ENCODE data around the gene TMBIM6. TPM values are rescaled to one million over a fixed set of nuclear protein-coding genes. Genes with fewer than 3 reads are reported as not detected.

The TMBIM6 gene
- polyA plus RNA-seq, 1 donor from 2014 or later: 710 TPM

GRCh38 chr12:49794021-49794420, 52.7 kb downstream of the TMBIM6 start:
- H3K4me1 Mint-ChIP-seq: no peaks in the 10 kb centered on the region
- no peak overlapping the region for H3K27ac Mint-ChIP-seq
- H3K9me3 Mint-ChIP-seq: no peaks in the 10 kb centered on the region
- H3K4me3 Mint-ChIP-seq: no peak overlapping the region
- H3K36me3 Mint-ChIP-seq: no peaks in the 10 kb centered on the region
- no peaks in the 10 kb centered on the region for H3K27me3 Mint-ChIP-seq

GRCh38 chr12:49794811-49795653, 53.7 kb downstream of the TMBIM6 start:
- H3K36me3 Mint-ChIP-seq: peaks cover under 1% of the 10 kb centered on the region

GRCh38 chr12:49795654-49796105, 54.3 kb downstream of the TMBIM6 start:
- Mint-ChIP-seq H3K9me3 (no peaks in the 10 kb centered on the region), H3K4me1 (no peaks in the 10 kb centered on the region), H3K27me3 (no peaks in the 10 kb centered on the region), H3K4me3 (no peak overlapping the region), H3K36me3 (peaks cover 3% of the 10 kb centered on the region), H3K27ac (peak overlapping the region in 1 of 3 donors; percentile 67)

More at GRCh38 chr12:49794811-49795653, 53.7 kb downstream of the TMBIM6 start:
- no peak overlapping the region for H3K4me3 Mint-ChIP-seq
- H3K4me1 Mint-ChIP-seq: no peaks in the 10 kb centered on the region
- no peaks in the 10 kb centered on the region for H3K9me3 Mint-ChIP-seq
- no peaks in the 10 kb centered on the region for H3K27me3 Mint-ChIP-seq
- H3K27ac Mint-ChIP-seq: no peak overlapping the region

- no peak overlapping the region for H3K4me3 Mint-ChIP-seq
- H3K4me1 Mint-ChIP-seq: no peaks in the 10 kb centered on the region
- no peaks in the 10 kb centered on the region for H3K27me3 Mint-ChIP-seq
- peak overlapping the region in 1 of 3 donors; percentile 67 for H3K27ac Mint-ChIP-seq
- peaks cover 3% of the 10 kb centered on the region for H3K36me3 Mint-ChIP-seq
- no peaks in the 10 kb centered on the region for H3K9me3 Mint-ChIP-seq
These were observed 54.8 kb downstream of the TMBIM6 start for GRCh38 chr12:49796155-49796554.

GRCh38 chr12:49796606-49797448, 55.5 kb downstream of the TMBIM6 start:
- Mint-ChIP-seq H3K36me3 (peaks cover 3% of the 10 kb centered on the region), H3K4me3 (no peak overlapping the region), H3K27me3 (no peaks in the 10 kb centered on the region), H3K9me3 (no peaks in the 10 kb centered on the region), H3K27ac (no peak overlapping the region), H3K4me1 (no peaks in the 10 kb centered on the region)

GRCh38 chr12:49797449-49797776, 56.1 kb downstream of the TMBIM6 start:
- H3K4me3 Mint-ChIP-seq: no peak overlapping the region
- peaks cover 3% of the 10 kb centered on the region for H3K36me3 Mint-ChIP-seq
- H3K9me3 Mint-ChIP-seq: no peaks in the 10 kb centered on the region
- H3K27me3 Mint-ChIP-seq: no peaks in the 10 kb centered on the region
- no peaks in the 10 kb centered on the region for H3K4me1 Mint-ChIP-seq
- no peak overlapping the region for H3K27ac Mint-ChIP-seq

GRCh38 chr12:49798248-49798647, 56.9 kb downstream of the TMBIM6 start:
- Mint-ChIP-seq H3K9me3 (no peaks in the 10 kb centered on the region), H3K27ac (no peak overlapping the region), H3K4me1 (no peaks in the 10 kb centered on the region), H3K27me3 (no peaks in the 10 kb centered on the region), H3K36me3 (peaks cover 4% of the 10 kb centered on the region), H3K4me3 (no peak overlapping the region)

GRCh38 chr12:49798934-49799333, 57.6 kb downstream of the TMBIM6 start:
- no peak overlapping the region for H3K27ac Mint-ChIP-seq
- no peak overlapping the region for H3K4me3 Mint-ChIP-seq
- H3K27me3 Mint-ChIP-seq: no peaks in the 10 kb centered on the region
- H3K4me1 Mint-ChIP-seq: no peaks in the 10 kb centered on the region
- H3K36me3 Mint-ChIP-seq: peaks cover 4% of the 10 kb centered on the region
- H3K9me3 Mint-ChIP-seq: no peaks in the 10 kb centered on the region

GRCh38 chr12:49800421-49801140, 59.2 kb downstream of the TMBIM6 start:
- H3K27ac Mint-ChIP-seq: no peak overlapping the region
- peaks cover 4% of the 10 kb centered on the region for H3K36me3 Mint-ChIP-seq
- H3K4me3 Mint-ChIP-seq: no peak overlapping the region
- H3K9me3 Mint-ChIP-seq: no peaks in the 10 kb centered on the region
- H3K4me1 Mint-ChIP-seq: no peaks in the 10 kb centered on the region
- no peaks in the 10 kb centered on the region for H3K27me3 Mint-ChIP-seq

GRCh38 chr12:49801141-49802063, 60.0 kb downstream of the TMBIM6 start:
- Mint-ChIP-seq H3K4me3 (no peak overlapping the region), H3K27me3 (no peaks in the 10 kb centered on the region), H3K4me1 (no peaks in the 10 kb centered on the region), H3K27ac (no peak overlapping the region), H3K36me3 (peaks cover 6% of the 10 kb centered on the region), H3K9me3 (no peaks in the 10 kb centered on the region)

GRCh38 chr12:49803693-49804450, 62.5 kb downstream of the TMBIM6 start:
- Mint-ChIP-seq H3K4me1 (no peaks in the 10 kb centered on the region), H3K27me3 (no peaks in the 10 kb centered on the region), H3K4me3 (no peak overlapping the region), H3K27ac (no peak overlapping the region), H3K36me3 (peaks cover 6% of the 10 kb centered on the region), H3K9me3 (no peaks in the 10 kb centered on the region)

- no peak overlapping the region for H3K27ac Mint-ChIP-seq
- H3K9me3 Mint-ChIP-seq: no peaks in the 10 kb centered on the region
- H3K36me3 Mint-ChIP-seq: peaks cover 6% of the 10 kb centered on the region
- no peaks in the 10 kb centered on the region for H3K27me3 Mint-ChIP-seq
- H3K4me1 Mint-ChIP-seq: no peaks in the 10 kb centered on the region
- no peak overlapping the region for H3K4me3 Mint-ChIP-seq
These were observed 63.5 kb downstream of the TMBIM6 start for GRCh38 chr12:49804821-49805220.

GRCh38 chr12:49805409-49805808, 64.1 kb downstream of the TMBIM6 start:
- no peaks in the 10 kb centered on the region for H3K27me3 Mint-ChIP-seq
- H3K36me3 Mint-ChIP-seq: peaks cover 3% of the 10 kb centered on the region
- H3K27ac Mint-ChIP-seq: no peak overlapping the region
- no peak overlapping the region for H3K4me3 Mint-ChIP-seq
- H3K4me1 Mint-ChIP-seq: peaks cover 0 to 1% (median 0%) of the 10 kb centered on the region in 3 donors
- H3K9me3 Mint-ChIP-seq: no peaks in the 10 kb centered on the region
